Fibroblast of gingiva (primary cell): ENCODE measurements around the gene ANKRD31.
"Not testable (repeated sequence)": the region's sequence is repeated elsewhere in the genome, so short reads cannot be mapped to it uniquely, and the experiment has no call there.

Source experiments
- DNase-seq: peaks from one replicate; pipeline ENCODE4 v3.0.0-alpha.2; 2011; ENCODE audit warnings: low read depth

ANKRD31 gene

DNA sequence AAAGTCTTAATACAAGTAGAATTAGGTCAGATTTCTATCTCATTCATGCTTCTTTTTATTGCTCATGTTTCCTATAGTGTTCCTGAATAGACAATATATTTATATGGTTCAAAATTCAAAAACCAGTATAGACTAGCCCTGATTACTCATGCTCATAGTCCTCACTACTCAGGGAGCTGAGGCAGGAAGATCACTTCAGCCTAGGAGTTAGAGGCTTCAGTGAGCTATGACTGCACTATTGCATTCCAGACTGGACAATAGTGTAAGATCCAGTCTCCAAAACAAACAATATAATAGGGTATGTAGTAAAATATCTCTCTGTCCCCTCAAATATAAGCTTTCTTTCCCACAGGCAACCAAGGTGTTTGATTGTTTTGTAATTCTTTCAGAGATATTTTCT lies 2.4 kb downstream of the ANKRD31 start:
- no peak for DNase-seq

DNA sequence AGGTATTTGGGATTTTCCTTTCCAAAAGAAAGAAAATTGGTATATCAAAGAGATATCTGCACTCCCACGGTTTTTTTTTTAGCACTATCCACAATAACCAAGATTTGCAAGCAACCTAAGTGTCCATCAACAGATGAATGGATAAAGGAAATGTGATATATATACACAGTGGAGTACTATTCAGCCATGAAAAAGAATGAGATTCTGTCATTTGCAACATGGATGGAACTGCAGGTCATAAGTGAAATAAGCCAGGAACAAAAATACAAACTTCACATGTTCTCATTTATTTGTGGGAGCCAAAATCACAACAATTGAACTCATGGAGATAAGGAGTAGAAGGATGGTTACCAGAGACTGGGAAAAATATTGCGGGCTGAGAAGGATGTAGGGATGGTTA lies 9.8 kb downstream of the ANKRD31 start:
- no peak for DNase-seq

DNA sequence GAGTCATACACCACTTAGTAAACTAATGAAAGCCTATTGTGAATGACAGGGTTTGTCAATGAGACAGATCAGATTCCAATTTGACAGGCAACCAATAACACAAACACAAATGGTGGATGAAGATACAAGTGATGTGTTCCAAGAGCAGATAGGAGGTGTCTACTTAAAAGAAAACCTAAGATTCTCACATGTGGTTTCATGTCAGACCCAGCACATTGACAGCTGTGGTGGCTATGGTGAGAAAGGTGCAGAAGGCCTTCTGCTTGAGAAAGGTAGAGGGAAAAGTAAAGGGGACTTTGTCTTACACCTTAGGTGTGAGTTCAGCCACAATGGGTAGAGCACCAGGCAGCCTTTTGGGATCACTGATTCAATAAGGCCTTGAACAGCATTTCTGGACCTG lies 11.2 kb downstream of the ANKRD31 start:
- DNase-seq = no peak

DNA sequence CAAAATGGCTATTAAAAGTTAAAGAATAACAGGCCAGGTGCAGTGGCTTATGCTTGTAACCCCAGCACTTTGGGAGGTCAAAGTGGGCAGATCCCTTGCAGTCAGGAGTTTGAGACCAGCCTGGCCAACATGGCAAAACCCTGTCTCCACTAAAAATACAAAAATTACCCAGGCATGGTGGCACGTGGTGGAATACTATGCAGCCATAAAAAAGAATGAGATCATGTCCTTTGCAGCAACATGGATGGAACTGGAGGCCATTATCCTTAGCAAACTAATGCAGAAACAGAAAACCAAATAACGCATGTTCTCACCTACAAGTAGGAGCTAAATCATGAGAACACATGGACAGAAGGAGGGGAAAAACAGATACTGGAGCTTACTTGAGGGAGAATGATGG lies 15.9 kb downstream of the ANKRD31 start:
- not testable (repeated sequence) for DNase-seq

DNA sequence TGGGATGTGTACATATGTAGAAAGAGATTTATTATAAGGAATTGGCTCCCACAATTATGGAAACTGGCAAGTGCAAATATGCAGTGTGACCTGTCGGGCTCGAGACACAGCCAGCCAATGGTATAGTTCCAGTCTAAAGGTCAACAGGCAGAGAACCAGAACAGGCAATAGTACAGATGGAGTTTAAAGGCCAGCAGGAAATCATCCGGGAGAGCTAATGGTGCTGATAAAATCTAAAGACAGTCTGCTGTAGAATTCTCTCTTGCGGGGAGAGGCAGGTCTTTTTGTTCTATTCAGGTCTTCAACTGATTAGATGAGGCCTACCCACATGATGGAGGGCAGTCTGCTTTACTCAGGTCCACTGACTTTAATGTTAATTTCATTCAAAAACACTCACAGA lies 21.8 kb downstream of the ANKRD31 start:
- DNase-seq = no peak

DNA sequence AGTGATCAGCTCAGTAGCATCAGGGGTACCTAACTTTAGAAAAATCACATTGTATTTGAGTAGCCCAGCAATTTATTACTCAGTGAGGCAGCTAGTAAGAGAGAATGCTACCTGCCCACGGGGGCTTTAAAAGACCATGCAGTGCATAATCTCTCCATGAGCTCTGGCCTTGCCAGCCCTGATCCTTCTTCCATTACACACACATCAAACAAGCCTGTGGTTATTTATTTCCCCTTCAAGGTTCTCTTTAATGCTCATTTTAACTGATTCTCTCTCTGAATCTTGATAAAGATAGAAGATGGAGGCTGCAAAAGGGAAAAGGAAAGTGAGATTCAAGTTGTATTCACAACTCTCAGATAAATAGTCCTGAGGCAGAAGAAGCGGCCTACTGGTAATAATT lies 22.3 kb downstream of the ANKRD31 start:
- no peak for DNase-seq

DNA sequence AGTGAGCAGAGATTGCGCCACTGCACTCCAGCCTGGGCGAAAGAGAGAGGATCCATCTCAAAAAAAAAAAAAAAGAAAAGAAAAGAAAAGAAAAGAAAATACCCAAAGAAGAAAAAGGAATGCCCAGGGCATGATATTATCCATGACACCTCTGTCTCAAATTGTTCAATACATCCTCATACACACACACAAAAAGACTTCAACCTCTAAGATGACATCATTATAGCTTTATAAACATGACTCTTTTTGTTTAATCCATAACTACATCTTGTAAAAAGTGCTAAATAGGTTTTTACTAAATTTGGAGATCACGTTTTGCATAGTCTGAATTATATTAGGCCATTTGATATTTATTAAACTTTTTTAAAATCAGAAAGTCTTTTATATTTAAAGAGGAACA lies 33.1 kb downstream of the ANKRD31 start:
- no peak for DNase-seq

DNA sequence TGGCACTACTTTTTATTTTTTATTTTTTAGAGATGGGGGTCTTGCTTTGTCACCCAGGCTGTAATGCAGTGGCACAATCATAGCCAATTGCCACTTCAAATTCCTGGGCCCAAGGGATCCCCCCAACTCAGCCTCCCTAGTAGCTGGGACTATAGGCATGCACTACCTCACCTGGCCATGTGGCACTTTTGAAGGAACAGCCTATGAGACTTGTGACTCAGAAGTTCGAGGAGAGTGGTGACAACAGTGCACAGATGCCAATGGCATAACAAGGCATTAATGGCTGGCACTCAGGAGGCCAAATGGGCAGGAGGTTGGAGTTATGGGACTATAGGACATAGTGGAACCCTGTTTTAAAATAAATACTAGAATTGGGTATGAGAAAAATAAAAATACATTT lies 33.7 kb downstream of the ANKRD31 start:
- DNase-seq = no peak

DNA sequence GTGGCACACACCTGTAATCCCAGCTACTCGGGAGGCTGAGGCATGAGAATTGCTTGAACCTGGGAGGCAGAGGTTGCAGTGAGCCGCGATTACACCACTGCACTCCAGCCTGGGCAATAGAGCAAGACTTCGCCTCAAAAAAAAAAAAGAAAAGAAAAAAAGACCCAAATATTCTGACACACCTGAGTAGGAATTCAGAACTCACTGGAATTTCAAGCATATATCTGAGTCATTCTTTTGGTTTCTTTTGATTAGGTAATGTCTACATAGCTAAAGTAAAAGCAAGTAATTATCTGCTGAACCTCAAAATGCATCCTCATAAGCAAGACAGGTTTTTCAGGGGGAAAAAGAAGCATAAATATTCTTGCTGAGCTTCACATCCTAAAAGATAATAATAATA lies 35.9 kb downstream of the ANKRD31 start:
- DNase-seq = no peak

DNA sequence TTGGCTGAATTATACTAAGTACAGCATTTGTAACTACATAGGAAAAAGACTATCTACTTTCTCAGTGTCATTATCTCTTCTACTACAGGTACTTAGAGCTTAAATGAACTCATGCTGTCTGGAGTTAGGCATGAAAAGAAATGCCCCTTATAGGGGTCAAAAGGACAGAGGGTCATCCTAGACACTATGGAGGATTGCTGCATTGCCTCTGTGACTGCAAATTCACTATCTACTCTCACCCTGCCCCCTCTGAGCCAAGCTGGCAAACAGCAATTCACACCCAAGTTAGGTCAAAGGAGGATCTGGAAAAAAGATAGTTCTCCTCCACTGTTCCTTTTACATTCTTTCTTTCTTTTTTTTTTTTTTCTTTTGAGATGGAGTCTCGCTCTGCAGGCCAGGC lies 36.7 kb downstream of the ANKRD31 start:
- DNase-seq = no peak

DNA sequence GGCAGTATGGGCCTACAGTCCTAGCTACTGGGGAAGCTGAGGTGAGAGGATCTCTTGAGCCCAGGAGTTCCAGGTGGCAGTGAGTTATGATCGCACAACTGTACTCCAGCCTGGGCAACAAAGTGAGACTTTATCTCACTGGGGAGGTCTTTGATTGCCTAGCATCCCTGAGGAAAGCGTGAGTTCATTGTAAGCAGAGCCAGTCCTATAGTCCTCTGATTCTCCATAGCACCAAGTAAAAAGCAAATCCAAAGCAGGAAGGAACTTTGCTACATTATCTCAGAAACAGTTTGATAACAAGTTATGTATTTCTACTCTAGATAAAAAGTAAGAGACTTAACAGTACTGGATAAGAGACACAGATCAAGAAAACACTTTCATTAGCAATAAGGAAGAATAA lies 37.6 kb downstream of the ANKRD31 start:
- no peak for DNase-seq

DNA sequence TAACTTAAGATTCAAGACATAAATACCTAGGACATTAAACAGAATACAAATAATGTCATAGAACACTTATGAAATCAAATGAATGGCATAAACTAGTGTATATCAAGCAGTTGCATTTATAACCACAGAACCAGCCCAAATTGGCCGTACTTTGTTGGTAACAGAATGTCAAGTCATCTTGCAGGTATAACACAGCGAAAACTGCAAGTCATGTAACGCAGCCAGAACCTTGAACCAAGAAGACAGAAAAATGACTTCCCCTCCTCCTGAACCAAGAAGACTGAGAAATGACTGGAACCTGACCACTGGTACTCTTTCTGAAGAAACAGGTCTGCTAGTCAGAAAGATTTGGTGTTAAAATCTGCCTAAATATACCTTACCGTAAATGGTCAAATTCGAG lies 38.9 kb downstream of the ANKRD31 start:
- DNase-seq = no peak

DNA sequence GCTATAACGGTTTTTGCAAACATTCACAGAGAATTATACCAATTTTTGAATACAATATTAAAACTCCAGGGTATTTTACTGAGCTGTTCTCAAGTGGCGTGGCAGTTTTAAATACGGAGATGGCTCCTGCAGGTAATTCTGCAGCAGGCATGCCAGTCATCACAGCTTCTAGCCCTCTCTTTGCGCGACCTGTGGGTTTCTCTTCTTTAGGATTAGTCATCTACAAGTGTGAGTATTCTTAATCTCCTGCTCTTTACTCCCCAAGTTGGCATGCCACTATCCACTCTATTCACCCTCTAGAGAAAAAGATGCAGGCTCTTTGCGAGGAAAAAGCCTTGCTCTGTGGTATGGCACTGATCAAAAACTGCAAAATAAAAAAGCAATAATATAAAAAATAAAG lies 43.9 kb downstream of the ANKRD31 start:
- DNase-seq = no peak

DNA sequence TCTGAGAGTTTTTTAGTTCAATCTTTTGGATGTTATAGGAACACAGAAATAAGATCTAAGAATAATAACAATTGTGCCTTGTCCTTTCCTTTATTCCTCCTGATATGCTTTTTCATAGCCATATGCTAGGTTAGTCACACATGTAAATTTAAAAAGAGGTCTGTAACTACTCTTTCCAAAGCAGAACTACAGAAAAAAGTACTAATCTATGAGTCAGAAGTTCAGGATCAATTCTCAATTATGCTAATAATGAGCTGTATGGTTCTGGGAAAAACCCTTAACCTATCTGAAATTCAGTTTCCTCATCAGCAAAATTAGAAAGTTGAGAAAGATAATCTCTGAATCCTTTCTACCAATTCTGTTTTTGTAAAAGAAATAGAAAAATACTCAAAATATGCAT lies 44.4 kb downstream of the ANKRD31 start:
- DNase-seq = no peak

DNA sequence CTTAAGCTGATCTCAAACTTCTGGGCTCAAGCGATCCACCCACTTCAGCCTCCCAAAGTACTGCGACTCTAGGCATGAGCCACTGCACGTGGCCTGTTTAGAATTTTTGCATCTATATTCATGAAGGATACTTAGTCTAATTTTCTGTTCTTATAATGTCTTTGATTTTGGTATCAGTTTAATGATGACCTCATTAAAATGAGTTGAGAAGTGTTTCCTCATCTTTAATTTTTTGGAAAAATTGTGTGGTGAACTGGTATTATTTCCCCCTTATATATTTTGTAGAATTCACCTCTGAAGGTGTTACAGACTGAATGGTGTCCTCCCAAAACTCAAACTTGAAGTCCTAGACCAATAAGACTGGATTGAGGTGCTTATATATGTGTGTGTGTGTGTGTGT lies 46.5 kb downstream of the ANKRD31 start:
- no peak for DNase-seq

DNA sequence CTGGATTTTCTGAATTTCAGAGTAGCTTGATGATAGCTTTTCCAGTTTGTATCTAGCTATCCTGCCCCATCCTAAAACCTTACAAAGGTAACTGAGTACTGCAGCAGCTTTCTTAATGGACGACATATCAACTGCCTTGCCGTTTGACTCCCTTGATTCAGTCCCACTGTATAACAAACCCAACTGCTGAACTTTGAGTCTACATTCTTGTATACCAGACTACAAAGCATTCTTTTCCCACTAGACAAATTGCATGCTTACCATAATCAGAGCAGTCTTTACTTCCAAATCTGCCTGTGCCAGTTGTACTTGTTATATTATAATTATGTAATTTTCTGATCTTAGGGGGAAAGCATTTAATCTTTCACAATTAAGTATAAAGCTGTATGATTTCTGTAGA lies 47.3 kb downstream of the ANKRD31 start:
- no peak for DNase-seq

DNA sequence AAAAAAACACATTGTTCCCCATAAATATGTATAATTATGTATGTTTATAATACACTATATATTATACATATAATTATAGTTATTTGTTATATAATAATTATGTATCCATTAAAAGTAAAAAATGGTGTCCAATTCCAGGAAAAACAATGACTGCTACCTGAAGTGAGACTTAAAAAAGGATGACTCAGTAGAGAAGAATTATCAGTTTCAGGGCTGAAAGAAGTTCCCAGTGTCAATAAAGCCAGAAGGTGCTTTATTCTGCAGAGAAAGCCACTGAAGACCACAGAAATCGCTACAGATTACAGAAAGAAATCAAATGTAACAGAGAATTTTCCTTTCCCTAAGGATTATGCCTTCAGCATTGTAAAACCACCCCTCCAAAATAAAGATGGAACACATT lies 50.9 kb downstream of the ANKRD31 start:
- DNase-seq = no peak

DNA sequence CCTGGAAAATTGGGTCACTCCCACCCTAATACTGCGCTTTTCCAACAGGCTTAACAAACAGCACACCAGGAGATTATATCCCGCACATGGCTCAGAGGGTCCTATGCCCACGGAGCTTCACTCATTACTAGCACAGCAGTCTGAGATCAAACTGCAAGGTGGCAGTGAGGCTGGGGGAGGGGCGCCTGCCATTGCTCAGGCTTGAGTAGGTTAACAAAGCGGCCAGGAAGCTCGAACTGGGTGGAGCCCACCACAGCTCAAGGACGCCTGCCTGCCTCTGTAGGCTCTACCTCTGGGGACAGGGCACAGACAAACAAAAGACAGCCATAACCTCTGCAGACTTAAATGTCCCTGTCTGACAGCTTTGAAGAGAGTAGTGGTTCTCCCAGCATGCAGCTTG lies 60.7 kb downstream of the ANKRD31 start:
- not testable (repeated sequence) for DNase-seq

DNA sequence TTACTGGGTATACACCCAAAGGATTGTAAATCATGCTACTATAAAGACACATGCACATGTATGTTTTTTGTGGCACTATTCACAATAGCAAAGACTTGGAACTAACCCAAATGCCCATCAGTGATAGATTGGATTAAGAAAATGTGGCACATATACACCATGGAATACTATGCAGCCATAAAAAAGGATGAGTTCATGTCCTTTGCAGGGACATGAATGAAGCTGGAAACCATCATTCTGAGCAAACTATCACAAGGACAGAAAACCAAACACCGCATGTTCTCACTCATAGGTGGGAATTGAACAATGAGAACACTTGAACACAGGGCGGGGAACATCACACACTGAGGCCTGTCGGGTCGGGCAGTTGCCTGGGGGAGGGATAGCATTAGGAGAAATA lies 61.8 kb downstream of the ANKRD31 start:
- DNase-seq = not testable (repeated sequence)

DNA sequence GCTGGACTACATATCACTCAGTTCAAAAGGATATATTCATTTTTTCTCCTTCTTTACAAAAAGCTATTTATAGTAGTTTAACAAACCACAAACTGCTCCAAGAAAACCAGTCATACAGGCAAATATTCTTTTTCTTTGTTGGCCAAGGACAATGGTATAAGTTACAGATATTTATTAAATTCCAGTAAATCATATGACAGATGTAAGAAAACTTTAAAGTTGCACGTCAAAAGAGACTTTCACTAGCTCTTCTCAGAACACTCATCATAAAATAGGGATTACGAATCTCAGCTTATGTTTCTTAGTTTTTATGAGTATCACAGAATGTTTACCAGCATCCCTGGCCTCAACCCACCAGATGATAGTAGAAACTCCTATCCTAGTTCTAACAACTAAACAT lies 67.2 kb downstream of the ANKRD31 start:
- DNase-seq = no peak

DNA sequence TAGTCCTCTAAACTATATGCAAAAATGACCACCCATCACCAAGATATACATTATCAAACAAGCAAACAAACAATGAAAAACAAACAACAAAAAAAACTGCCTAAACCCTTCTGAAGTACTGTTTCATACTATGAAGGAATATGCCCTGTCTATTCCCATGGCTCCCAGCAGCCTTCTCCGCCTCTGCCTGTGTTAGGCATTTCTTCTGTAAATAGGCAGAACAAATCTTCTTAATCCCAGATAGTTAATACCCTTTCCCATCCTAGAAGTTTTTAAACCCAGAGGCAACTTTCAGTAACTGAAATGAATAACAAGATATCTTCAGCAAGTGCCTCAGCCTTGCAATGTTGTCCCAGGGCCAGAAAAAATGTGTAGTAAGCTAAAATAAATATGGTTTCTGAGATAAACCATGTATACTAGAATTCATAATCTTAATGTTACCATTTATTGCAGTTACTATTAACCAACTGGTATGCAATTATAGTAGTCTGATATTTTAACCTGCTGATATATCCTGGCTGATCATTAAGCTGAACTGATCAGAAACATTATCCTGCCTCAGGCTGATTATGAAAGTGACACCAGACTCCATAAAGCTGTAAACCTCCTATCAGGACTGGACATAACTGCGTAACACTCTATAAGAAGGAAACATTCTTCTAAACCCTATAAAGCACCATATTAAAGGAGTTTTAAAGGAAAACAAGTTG lies 68.5 kb downstream of the ANKRD31 start:
- DNase-seq = no peak

DNA sequence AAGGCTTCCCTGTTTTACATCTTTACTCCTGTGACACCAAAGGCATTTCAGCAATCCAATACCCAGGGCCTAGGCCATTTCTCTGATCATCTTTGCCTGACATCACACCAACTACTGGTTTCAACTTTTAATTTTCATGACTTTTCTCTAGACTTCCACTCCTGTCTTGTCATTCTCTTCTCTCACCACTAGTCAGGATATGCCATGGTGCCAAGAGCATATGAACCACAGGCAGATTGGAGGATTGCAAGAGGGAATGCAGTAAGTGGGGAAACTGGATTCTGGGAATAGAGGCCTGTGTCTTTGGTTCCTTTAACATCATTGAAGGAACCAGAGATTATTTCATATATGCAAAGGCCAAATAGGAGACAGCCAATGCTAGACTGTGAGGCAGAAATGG lies 69.3 kb downstream of the ANKRD31 start:
- DNase-seq = no peak

DNA sequence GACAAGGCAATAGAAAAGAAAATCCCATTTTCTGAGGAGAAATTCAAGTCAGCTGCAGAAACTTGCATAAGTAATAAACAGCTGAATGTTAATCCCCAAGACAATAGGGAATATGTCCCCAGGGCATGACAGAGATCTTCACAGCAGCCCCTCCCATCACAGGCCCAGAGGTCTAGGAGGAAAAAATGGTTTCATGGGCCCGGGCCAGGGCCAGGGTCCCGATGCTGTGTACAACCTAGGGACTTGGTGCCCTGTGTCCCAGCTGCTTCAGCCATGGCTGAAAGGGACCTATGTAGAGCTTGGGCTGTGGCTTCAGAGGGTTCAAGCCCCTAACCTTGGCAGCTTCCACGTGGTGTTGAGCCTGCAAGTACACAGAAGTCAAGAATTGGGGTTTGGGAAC lies 75.2 kb downstream of the ANKRD31 start:
- not testable (repeated sequence) for DNase-seq

DNA sequence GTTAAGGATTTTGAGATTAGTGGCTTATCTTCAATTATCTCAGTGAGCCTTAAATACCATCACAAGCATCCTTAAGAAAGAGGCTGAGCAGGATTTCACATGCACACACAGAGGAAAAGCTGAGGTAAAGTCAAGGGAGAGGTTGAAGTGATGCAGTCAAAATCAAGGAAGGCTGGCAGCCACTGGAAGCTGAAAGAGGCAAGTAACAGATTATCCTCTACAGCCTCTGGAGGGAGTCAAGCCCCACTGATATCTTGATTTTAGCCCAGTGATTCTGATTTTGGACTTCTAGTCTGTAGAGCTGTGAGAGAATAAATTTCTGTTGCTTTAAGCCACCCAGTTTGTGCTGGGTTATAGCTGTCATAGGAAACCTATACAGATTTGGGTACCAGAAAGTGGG lies 80.1 kb downstream of the ANKRD31 start:
- DNase-seq = no peak

DNA sequence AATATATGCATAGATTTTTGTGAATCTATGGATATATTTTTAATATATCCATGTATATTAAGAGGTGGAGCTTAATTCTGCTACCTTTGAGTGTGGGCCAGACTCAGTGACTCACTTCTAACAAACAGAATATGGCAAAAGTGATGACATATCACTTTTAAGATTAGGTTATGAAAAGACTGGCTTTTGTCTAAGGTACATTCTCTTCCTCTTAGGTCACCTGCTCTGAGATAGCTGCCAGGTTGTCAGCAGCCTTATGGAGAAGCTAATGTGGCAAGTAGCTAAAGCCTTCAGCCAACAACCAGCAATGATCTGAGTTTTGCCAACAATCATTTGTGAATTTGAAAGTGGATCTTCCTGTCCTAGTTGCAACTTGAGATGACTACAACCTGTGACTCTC lies 83.8 kb downstream of the ANKRD31 start:
- no peak for DNase-seq
